NOMO-1 treated with dmso at 0.1 percent for 144 hours (cell line): ENCODE data around the gene OTULIN.
A peak's percentile ranks its signal among the peaks of the same experiment; 100 is the strongest.

Experiments
- DNase-seq: peaks from one replicate; lab custom pipeline; 2025; ENCODE audit not compliant: unreplicated experiment; lab: John Stamatoyannopoulos, UW

Gene OTULIN

GRCh38 chr5:14718778-14719177 is 54.3 kb downstream of the OTULIN start:
- no peak for DNase-seq

DNA sequence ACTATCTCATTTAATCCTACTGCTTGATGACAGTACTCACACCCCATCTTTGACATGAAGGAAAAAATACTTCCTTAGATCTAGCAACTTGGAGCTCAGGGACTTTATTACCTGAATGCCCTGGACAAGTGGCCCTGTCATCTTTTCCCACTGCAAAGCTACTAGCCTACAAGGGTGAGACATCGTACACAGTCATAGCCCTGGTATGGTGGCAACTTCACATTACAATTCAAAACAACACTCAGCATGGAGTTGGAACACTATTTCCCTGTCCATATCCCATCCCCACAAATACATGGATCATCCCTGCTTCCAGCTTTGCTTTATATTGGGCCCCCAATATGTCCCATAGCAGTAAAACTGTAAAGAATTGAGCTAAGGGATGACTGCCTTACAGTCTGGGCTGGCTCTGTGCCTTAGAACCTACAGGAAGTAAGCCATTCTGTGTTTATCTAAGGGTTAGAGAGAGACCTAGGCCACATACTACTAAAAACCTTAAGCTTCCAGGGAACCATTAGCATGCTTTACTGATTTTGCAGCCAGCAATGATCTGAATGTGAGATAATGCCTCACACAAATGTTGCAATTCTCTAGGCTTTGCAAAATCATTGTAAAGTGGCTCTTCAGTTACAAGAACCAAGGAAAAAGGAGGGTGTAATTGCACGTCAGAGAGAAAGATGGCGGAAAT is 55.9 kb downstream of the OTULIN start:
- DNase-seq: no peak

DNA sequence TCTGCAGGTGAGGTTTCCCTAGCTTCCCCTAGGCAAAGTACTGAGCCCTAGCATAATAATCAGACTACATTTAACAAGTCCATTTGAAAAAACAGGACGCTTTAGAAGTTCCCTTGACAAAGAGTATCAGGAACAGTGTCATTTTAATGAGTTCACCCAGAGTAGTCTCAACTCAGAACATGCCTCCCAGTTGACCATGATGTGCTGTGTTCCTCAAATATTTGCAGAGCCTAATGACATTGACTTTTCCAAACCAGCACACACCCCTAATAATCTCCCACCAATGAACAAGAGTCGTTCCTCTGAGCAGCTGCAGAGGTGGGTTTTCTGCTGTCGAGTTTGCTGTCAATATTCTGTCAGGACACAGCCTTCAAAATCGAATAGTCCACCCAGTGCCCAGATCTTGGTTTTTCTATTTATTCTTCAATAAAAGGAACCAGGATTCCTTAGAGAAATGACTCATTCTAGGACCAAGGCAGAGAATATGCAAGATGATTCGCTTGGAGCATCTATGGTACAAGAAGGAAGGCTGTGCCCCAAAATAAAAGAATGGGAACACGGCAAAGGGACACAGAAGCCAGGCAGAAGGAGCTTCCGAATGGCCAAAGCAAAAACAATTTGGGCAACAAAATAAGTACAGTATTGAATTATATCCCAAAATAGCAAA is 57.6 kb downstream of the OTULIN start:
- DNase-seq: no peak

- DNase-seq: no peak
Measured at GRCh38 chr5:14722923-14723322, 58.4 kb downstream of the OTULIN start.

DNA sequence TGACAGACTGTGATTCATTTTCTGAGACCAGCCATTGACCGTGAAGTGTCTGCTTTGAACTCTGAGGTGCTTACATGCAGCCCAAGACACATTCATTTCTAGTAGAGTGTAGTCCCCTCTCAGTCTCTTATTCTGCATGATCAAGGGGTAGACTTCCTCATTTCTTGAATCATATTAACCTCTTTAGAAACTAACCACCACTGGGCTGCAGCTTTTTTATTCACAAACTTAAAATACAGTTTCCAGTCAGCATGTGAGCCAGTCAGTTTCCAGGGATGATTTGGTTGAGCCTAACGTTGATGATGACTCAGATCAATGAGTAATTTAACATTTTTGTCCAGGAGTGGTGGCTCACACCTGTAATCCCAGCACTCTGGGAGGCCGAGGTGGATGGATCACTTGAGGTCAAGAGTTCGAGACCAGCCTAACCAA is 59.2 kb downstream of the OTULIN start:
- DNase-seq: peak; percentile 24

DNA sequence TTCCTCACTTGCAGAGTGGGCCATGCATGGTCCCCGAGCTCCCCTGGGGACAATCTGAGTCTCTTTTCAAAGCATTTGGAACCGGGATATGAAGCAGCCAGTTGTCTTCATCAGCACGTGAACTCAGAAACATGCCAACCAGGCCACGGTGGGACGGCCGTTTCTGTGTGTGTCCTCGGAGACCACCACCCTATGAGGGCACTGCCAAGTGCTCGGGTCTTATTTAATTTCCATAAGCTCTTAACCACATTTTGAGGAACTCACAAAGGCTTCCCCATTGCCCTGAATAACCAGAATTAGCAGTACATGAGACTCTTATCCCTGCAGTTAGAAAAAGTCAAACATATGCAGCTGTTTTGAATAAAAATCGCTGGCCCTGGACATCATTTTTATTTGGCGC is 60.1 kb downstream of the OTULIN start:
- no peak for DNase-seq

- DNase-seq: no peak
Measured at GRCh38 chr5:14726066-14726838, 61.7 kb downstream of the OTULIN start.

GRCh38 chr5:14727428-14727865 is 62.9 kb downstream of the OTULIN start:
- peak; percentile 73 for DNase-seq

DNA sequence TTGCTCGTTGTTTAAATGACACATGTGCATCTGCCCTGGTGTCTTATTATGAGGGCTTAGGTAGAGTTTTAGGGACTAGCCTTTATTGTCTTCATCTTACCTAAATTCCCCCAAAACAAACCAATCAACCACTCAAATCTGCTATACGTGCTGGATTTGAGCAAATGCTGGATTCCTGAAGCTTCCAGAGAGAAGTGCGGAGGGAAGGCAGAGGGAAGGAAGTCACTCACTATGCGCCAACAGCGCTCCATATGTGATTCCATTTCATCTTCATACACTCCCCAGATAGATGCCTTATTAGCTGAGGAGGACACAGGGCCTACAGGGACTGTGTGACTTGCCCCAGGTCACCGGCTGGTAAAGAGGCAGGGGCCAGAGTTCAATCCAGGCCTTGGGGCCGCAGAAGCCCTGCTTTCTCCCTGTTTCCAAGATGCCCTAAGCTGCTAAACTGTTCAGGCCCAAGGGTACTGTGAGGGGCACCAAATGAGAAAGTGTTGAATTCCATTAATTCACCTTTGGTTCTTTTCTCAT is 63.5 kb downstream of the OTULIN start:
- DNase-seq: no peak

- no peak for DNase-seq
Measured at GRCh38 chr5:14728459-14728938, 64.0 kb downstream of the OTULIN start.

- no peak for DNase-seq
Measured at GRCh38 chr5:14729448-14730385, 65.2 kb downstream of the OTULIN start.

GRCh38 chr5:14730466-14730865 is 65.9 kb downstream of the OTULIN start:
- DNase-seq: no peak

GRCh38 chr5:14730881-14731280 is 66.4 kb downstream of the OTULIN start:
- no peak for DNase-seq

GRCh38 chr5:14732991-14733390 is 68.5 kb downstream of the OTULIN start:
- no peak for DNase-seq

DNA sequence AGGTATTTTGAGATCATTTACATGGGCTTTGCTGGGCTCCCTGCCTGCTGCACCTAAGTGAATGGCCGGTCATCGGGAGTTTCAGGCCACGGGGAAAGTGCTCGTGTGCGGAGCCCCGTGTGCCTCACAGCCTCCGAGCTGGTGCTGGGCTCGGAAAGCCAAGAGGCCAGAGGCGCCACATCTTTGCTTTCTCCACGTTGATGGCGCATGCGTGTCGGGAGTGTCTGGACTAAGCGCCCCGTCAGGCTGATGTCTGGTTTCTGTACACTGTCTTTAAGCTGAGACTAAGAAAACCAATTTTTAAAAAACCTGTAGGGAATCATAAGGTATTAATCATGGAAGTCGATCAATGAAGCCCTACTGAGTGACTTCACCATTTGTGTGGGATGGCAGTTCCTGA is 69.1 kb downstream of the OTULIN start:
- DNase-seq: no peak

GRCh38 chr5:14734396-14734795 is 69.9 kb downstream of the OTULIN start:
- DNase-seq: no peak

GRCh38 chr5:14735944-14736343 is 71.4 kb downstream of the OTULIN start:
- DNase-seq: no peak

DNA sequence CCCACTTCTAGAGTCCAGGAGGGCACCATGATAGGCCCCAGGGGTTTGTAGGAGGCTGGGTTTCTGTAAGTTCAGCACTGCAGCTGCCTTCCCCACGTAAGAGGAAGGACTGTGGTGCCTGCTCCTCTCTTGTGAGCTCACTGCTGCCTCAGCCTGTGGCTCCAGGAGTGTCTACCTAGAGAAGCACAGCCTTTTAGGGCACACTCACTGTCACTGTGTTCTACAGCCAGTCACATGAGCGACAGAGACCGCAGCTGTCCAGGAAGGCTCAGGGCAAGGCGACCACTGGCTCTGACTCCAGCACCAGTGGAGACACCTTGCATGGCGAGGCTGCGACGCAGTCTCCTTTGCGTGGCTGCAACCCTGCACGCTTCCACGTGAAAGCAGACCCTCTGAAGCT is 72.8 kb downstream of the OTULIN start:
- DNase-seq: no peak

- DNase-seq: no peak
Measured at GRCh38 chr5:14738050-14738449, 73.5 kb downstream of the OTULIN start.

DNA sequence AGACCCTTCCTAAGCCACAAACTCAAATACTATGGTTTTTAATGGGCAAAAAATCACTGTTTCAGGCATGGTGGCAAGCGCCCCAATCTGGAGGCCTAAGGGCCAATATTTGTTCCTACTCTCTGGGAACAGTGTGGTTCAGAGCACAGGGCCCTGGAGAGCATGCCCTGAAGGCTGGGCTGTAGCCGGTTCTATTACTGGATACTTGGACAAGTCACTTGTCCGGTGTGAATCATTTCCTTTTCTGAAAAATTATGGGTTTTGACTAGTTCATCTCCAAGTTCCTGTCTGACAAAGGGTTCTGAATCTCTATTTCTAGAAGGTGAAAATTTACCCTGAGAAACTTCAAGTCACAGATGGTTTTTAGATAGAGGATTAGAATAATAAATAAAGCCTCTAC is 75.0 kb downstream of the OTULIN start:
- no peak for DNase-seq
